ENCODE measurements around the gene ABCA7. TPM values are rescaled to one million over a fixed set of nuclear protein-coding genes. Genes with fewer than 3 reads are reported as not detected.

ABCA7 gene
- total and polyA plus RNA-seq, 2 of the 8 experiments (the other 6 are each of a cell fraction or from before 2014, with no cell fraction given) = 10.4 to 25.6 TPM

- TF ChIP-seq SUZ12 (IDR thresholded peaks at IDR 0.05; ENCODE audit: low read length) = no peak
These were observed 26.9 kb downstream of the ABCA7 start, which contains the start of gene ARHGAP45 (continued) for GRCh38 chr19:1066748-1067340.
